BJ (cell line): Measurements from ENCODE around the gene DLG2. TPM values are rescaled to one million over a fixed set of nuclear protein-coding genes. Genes with fewer than 3 reads are reported as not detected.

Experiments used
- CTCF ChIA-PET: fragments of 350-600 bp; formaldehyde crosslinking; extraction: SDS; loops from one replicate; lab custom pipeline; 2021; ENCODE audit warnings: antibody characterized with exemption, inconsistent platforms; lab: Yijun Ruan, JAX
- POLR2A ChIA-PET: fragments of 300-600 bp; sonication (Branson Sonifier 250); formaldehyde crosslinking; extraction: SDS; loops from one replicate; lab custom pipeline; 2021; ENCODE audit warnings: antibody characterized with exemption; lab: Charles Lee
- DNase-seq: peaks from one replicate; pipeline ENCODE4 v3.0.0-alpha.2; 2011; ENCODE audit warnings: low read depth
- H3K27me3 ChIP-seq: 2 replicates; pipeline ENCODE4 v1.6.0; 2011; ENCODE audit warnings: low read length; ENCODE audit not compliant: control insufficient read depth, insufficient read depth
- H3K36me3 ChIP-seq: 2 replicates; pipeline ENCODE4 v1.5.1; 2011; ENCODE audit warnings: low read length; ENCODE audit not compliant: control insufficient read depth, insufficient read depth
- H3K4me3 ChIP-seq: 2 replicates; pipeline ENCODE4 v1.5.1; 2011; ENCODE audit warnings: low read depth, mild to moderate bottlenecking, control low read depth, low read length
- polyA plus RNA-seq: library from polyadenylated mRNA; depleted of rRNA; stranded (reverse); fragments of >200 nt; gene quantifications from 2 replicates; pipeline ENCODE4 v1.2.3, GENCODE V29; 2011
- TF ChIP-seq, protein P1 (sequence below): IDR thresholded peaks from 2 replicates; pipeline ENCODE4 v1.5.1; 2011; ENCODE audit warnings: low read depth, mild to moderate bottlenecking, control low read depth, inconsistent platforms, low read length, moderate library complexity; ENCODE audit not compliant: insufficient read depth

The DLG2 gene
- polyA plus RNA-seq, 1 experiment, result 0.28 TPM

DNA sequence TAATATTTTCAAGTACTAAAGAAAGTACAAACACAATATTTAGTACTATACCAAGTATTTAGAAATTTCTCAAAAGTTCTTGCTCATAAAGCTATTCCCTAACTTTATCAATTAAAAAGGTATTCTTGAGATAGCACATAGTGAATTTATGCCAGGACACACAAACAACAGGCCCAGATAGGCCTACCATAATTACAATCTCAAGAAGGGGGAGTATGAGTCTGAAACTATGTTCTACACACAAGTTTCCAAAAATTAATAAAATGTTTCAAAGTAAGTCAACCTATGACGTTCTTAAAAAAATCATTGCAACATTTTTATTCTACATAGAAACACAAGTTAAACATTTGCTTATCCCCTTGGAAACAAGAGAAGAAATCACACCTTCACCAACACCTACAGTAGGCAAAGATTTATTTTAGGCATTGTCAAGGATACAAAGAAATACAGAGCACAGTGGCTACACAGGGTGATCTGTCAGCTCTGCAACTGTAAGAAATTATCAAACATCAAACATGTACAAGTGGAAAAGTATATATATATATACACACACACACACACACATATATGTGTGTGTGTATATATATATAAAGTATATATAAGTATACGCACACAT is 1497.1 kb downstream of the DLG2 start:
- Histone ChIP-seq H3K27me3 (no peaks in the 10 kb centered on the region), H3K4me3 (no peak overlapping the region), H3K36me3 (no peaks in the 10 kb centered on the region)
- TF ChIP-seq, protein P1, sequence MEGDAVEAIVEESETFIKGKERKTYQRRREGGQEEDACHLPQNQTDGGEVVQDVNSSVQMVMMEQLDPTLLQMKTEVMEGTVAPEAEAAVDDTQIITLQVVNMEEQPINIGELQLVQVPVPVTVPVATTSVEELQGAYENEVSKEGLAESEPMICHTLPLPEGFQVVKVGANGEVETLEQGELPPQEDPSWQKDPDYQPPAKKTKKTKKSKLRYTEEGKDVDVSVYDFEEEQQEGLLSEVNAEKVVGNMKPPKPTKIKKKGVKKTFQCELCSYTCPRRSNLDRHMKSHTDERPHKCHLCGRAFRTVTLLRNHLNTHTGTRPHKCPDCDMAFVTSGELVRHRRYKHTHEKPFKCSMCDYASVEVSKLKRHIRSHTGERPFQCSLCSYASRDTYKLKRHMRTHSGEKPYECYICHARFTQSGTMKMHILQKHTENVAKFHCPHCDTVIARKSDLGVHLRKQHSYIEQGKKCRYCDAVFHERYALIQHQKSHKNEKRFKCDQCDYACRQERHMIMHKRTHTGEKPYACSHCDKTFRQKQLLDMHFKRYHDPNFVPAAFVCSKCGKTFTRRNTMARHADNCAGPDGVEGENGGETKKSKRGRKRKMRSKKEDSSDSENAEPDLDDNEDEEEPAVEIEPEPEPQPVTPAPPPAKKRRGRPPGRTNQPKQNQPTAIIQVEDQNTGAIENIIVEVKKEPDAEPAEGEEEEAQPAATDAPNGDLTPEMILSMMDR, result no peak
- ChIA-PET POLR2A (no interaction called here), CTCF (no interaction called here)
- DNase-seq, result no peak

DNA sequence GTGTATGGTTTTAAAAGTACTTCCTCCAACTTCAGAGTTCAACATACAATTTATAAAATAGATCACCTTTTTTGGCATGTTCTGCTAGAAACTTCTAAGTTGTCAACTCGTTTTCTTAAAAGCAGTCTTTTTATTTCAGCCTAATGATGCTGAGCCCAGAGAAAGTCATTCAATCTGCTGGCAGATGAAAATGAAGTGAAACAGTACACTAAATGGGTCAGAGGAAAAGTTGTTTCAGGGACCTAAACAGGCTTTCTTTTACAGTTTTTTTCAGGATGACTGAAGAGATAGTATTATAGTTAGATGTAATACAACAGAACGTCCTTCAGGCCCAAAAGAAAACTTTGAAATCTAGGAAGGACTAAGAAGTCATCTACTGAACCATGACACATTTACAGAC is 1498.3 kb downstream of the DLG2 start:
- CTCF ChIA-PET, result no interaction called here
- no peak for DNase-seq
- POLR2A ChIA-PET, result no interaction called here
- Histone ChIP-seq H3K27me3 (no peaks in the 10 kb centered on the region), H3K36me3 (no peaks in the 10 kb centered on the region), H3K4me3 (no peak overlapping the region)
- TF ChIP-seq, protein P1, result no peak

DNA sequence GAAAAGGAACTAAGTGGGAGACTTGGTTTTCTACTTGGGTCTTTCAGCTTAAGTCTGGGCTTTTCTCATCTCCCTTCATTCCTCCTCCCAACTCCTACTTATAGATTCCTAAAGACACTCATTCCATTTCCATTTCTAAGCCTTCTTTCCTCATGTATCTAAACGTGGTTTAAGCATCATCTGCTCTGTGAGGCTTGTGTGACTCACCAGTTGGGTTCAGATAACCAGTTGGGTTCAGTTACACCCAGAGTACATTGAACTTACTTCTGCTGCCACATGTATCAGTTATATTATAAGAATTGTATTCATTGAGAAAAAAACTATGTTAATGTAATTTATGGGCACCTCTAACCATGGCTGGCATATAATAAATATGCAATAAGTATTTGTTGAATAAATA is 1509.8 kb downstream of the DLG2 start:
- TF ChIP-seq, protein P1, result no peak
- H3K36me3 ChIP-seq, result no peaks in the 10 kb centered on the region
- ChIA-PET POLR2A (no interaction called here), CTCF (no interaction called here)
- no peak for DNase-seq
- H3K27me3 ChIP-seq, result no peaks in the 10 kb centered on the region
- no peak overlapping the region for H3K4me3 ChIP-seq

DNA sequence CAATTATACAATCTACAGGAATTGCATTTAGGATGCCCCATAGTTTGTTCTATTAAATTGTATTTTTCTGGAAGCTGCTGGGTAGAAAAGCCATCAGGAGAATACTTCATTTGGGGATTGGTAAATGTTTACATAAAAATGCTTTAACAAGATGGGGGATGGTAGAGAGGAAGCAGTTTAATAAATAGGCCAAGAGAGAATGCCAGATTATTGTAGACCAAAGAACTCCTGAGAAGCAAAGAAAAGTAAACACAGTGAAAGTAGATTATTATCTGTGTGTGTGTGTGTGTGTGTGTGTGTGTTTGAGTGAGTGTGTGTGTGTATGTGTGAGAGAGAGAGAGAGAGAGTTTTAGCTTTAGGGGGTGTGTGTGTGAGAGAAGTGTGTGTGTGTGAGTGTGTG is 1520.6 kb downstream of the DLG2 start:
- Histone ChIP-seq H3K36me3 (no peaks in the 10 kb centered on the region), H3K4me3 (no peak overlapping the region), H3K27me3 (no peaks in the 10 kb centered on the region)
- CTCF ChIA-PET, result no interaction called here
- TF ChIP-seq, protein P1, result no peak
- POLR2A ChIA-PET, result no interaction called here
- no peak for DNase-seq

DNA sequence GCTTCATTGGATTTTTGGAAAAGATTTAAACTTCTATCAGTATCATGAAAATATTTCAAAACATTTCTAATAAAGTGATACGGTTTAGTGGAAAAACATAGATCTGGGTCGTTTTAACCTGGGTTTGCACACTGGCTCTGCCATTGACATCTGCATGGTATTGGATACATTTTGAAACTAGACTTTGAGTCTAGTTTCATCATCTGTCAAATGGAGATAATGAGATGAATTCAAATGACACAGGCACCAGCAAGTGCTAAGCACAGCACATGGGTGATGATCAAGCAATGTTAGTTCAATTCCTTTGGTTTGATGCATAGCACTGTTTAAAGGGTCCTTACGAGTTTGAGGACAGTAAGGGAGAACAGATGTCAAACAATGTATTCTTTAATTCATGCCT is 1522.0 kb downstream of the DLG2 start:
- TF ChIP-seq, protein P1, result no peak
- POLR2A ChIA-PET, result no interaction called here
- H3K27me3 ChIP-seq, result no peaks in the 10 kb centered on the region

More for the DNA sequence above, 1522.0 kb downstream of the DLG2 start:
- H3K36me3 ChIP-seq, result no peaks in the 10 kb centered on the region
- CTCF ChIA-PET, result no interaction called here
- H3K4me3 ChIP-seq, result no peak overlapping the region
- DNase-seq, result no peak
